GM13977 (cell line): Measurements from ENCODE around the gene VPS26B.

Experiments used
- DNase-seq: peaks from one replicate; pipeline ENCODE4 v3.0.0; 2012; ENCODE audit warnings: low spot score
- CTCF ChIP-seq: IDR thresholded peaks from 2 replicates; pipeline ENCODE4 v1.5.1; 2012; ENCODE audit warnings: mild to moderate bottlenecking, control low read depth; ENCODE audit not compliant: insufficient read depth; ENCODE audit errors: extremely low read depth, missing control alignments
- in situ Hi-C: fragments of 300-500 bp; cut with MboI; formaldehyde crosslinking; loops from one replicate; pipeline ENCODE4 v1.12.0; 2022; ENCODE audit warnings: low sequenced_read_pairs, low pct_unique_long_range_greater_than_20kb, mixed read lengths, inconsistent platforms; ENCODE audit not compliant: unreplicated experiment

VPS26B gene

GRCh38 chr11:134271978-134272377, 47.5 kb downstream of the VPS26B start:
- in situ Hi-C loops = no loop called here
- no peak for TF ChIP-seq CTCF
- DNase-seq = no peak

- no peak for TF ChIP-seq CTCF
- DNase-seq = no peak
- in situ Hi-C loops = no loop called here
Measured at GRCh38 chr11:134272381-134273316, 48.2 kb downstream of the VPS26B start.

DNA sequence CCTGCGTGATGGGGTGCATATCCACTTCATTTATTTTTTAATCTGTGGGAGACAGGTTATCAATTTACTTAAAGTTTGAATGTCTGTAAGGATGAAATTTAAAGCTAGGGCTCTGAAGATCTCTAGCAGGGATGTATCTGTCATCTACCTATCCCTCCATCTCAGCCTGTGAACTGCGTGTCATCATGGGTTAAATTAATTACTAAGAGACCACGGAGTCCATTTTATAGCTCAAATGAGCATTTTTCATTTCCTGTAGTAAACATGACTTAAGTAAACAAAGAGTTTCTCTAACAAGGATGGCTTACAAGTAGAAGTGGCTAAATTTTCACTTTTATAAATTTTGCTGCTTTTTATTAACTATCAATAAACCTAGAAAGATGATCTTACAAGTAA, 48.8 kb downstream of the VPS26B start:
- TF ChIP-seq CTCF = no peak
- no peak for DNase-seq
- in situ Hi-C loops = no loop called here

DNA sequence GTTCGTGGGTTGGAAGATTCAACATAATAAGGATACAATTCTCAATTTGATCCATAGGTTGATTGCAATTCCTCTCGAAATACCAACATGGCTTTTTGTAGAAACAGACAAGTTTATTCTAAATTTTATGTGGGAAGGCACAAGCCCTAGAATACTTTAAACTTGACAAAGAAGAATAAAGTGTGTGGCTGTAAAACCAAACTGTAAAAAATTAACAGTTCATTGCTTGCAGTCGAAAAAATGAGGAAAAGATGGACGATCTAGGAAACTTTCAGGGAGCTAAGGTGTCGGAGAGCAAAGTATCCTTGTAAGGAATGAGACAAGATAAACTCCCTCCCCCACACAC, 50.7 kb downstream of the VPS26B start:
- no peak for DNase-seq
- in situ Hi-C loops = no loop called here
- TF ChIP-seq CTCF = no peak

DNA sequence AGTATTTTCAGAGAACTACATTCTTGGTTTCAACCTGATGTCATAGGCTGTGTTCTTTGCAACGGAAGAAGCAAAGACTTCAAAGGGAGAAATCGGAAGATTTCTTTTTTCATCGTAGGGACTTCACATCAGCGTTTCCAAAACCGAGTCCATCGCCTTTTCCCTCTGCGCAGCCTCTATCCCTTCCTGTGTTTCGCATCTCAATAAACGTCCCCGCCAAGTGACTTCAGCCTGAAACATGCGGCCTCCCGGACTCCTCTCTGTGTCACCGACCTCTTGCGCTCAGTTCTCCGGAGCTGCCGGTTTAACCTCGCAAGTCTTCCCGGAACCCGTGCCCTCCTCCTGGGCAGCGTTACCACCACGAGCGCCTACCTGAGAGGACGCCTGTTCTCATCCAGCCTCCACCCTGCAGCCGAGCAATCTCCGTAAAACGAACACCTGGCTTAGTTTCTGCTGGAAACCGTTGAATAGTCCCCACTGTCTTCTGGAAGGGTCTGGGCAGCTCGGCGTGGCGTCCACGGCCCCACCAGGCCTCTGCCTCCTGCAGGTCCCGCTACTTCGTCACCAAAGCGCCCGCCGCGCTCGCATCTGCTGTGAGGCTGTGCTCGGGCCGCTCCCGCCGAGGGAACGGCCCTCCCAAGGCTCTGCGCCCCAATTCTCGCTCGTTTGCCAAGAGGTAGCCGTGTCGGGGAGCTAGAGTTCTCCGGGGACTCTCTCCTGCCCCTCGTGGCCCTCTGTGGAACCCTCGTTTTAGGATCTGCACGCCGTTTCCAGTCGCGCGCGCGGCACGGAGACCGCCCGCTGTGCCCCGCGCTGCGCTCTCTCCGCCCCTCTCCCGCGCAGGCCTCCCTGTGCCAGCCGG, 51.3 kb downstream of the VPS26B start, which contains the start of gene GLB1L3:
Gene GLB1L3 (plus strand): TSS at position 846 of the 862 bp plus-strand sequence. CDS start 362 bp downstream, outside the sequence.
- peak; percentile 73 for DNase-seq
- in situ Hi-C loops = no loop called here
- TF ChIP-seq CTCF = peak; percentile 44

DNA sequence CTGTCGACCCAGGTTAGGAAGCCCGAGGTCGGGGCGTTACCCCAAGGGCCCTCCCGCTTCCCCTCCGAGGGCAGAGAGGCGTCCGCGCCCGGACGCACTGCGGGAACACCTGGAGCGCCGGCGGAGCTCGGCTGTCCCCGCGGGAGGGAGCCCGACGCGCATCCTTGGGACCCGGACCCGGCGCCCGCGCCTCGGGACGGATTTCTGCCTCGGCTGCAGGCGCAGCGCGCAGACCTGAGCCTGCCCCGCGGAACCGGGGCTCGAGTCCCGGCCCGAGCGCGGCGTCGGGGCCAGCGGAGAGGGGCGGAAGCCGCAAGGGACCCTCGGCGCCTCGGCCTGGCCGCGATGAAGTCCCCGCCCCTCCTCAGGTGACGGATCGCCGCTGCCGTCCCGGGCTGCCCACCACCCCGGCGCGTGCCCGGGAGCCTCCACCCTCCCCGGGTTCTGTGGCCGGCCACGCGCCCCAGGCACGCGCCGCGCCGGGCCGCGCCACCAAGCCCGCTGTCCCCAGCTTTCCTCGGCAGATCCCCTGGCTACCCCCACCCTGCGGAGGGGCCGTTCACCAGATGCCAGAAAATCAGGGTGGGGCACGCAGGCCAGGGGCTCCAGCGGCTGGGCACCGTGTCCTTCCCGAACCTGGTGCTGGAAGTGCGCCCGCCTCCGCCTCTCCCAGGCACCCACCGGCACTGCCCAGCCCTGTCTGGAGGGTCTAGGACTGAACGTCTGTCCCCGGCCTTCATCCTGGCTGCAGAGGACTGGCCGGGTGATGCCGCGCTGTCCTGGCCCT, 52.1 kb downstream of the VPS26B start:
- no peak for TF ChIP-seq CTCF
- no peak for DNase-seq
- in situ Hi-C loops = no loop called here
